Measurements from ENCODE around the gene SPEF2. TPM values are rescaled to one million over a fixed set of nuclear protein-coding genes. Genes with fewer than 3 reads are reported as not detected.
A peak's percentile ranks its signal among the peaks of the same experiment; 100 is the strongest.

SPEF2 gene
- total RNA-seq, 1 experiment from 2014 or later = 0.87 TPM

DNA sequence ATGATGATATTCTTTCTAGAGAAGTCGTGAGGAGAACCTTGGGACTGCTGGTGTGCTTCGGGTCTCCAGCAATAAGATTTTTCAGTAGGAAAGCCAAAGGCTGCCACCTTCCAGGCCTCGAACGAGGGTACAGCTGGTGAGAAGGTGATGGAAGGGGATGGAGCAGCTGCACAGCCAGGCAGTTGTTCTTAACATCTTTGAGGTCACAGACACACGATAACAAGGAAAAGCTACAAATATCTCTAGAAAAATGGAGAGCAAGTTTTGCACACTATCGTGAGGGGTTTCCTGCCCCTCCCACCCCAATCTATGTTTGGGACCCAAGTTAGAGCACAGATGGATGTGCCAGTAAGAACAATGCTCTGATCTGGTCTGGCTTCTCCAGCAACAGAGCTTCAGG, 232.2 kb downstream of the SPEF2 start:
- ChIA-PET CTCF (interaction anchor here (0.6 kb wide), 1 partner anchor 76 kb away, joined by 3 read pairs; no protein-coding TSS in a partner anchor), POLR2A (no interaction called here)
- Histone ChIP-seq H3K27me3 (ENCODE audit: control insufficient read depth, insufficient read depth, low read length) (no peaks in the 10 kb centered on the region), H3K27ac (ENCODE audit: low read length) (no peak overlapping the region), H3K4me1 (ENCODE audit: control insufficient read depth, insufficient read depth, low read length) (no peaks in the 10 kb centered on the region), H3K9me3 (ENCODE audit: control insufficient read depth, insufficient read depth, low read depth, low read length) (no peaks in the 10 kb centered on the region), H3K36me3 (ENCODE audit: control insufficient read depth, insufficient read depth, low read length) (no peaks in the 10 kb centered on the region), H3K4me3 (ENCODE audit: low read depth in 2 of 2, low read length in 2 of 2) (no peak overlapping the region)
- TF ChIP-seq, protein P1, sequence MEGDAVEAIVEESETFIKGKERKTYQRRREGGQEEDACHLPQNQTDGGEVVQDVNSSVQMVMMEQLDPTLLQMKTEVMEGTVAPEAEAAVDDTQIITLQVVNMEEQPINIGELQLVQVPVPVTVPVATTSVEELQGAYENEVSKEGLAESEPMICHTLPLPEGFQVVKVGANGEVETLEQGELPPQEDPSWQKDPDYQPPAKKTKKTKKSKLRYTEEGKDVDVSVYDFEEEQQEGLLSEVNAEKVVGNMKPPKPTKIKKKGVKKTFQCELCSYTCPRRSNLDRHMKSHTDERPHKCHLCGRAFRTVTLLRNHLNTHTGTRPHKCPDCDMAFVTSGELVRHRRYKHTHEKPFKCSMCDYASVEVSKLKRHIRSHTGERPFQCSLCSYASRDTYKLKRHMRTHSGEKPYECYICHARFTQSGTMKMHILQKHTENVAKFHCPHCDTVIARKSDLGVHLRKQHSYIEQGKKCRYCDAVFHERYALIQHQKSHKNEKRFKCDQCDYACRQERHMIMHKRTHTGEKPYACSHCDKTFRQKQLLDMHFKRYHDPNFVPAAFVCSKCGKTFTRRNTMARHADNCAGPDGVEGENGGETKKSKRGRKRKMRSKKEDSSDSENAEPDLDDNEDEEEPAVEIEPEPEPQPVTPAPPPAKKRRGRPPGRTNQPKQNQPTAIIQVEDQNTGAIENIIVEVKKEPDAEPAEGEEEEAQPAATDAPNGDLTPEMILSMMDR (IDR thresholded peaks at IDR 0.05) = no peak
- TF ChIP-seq, protein P2, sequence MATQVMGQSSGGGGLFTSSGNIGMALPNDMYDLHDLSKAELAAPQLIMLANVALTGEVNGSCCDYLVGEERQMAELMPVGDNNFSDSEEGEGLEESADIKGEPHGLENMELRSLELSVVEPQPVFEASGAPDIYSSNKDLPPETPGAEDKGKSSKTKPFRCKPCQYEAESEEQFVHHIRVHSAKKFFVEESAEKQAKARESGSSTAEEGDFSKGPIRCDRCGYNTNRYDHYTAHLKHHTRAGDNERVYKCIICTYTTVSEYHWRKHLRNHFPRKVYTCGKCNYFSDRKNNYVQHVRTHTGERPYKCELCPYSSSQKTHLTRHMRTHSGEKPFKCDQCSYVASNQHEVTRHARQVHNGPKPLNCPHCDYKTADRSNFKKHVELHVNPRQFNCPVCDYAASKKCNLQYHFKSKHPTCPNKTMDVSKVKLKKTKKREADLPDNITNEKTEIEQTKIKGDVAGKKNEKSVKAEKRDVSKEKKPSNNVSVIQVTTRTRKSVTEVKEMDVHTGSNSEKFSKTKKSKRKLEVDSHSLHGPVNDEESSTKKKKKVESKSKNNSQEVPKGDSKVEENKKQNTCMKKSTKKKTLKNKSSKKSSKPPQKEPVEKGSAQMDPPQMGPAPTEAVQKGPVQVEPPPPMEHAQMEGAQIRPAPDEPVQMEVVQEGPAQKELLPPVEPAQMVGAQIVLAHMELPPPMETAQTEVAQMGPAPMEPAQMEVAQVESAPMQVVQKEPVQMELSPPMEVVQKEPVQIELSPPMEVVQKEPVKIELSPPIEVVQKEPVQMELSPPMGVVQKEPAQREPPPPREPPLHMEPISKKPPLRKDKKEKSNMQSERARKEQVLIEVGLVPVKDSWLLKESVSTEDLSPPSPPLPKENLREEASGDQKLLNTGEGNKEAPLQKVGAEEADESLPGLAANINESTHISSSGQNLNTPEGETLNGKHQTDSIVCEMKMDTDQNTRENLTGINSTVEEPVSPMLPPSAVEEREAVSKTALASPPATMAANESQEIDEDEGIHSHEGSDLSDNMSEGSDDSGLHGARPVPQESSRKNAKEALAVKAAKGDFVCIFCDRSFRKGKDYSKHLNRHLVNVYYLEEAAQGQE (IDR thresholded peaks at IDR 0.05; ENCODE audit: insufficient read depth in 1 of 2, low read depth in 2 of 2, low read length in 1 of 2) = no peak
- ATAC-seq (no peak), DNase-seq (ENCODE audit: low read depth, low spot score) (no peak)
- in situ Hi-C loops (cut with HindIII; ENCODE audit: low pct_unique_long_range_greater_than_20kb, low sequenced_read_pairs) (no loop called here), intact Hi-C loops (cut with micrococcal nuclease; ENCODE audit: unreplicated experiment) (no loop called here)
- BruUV-seq (replicated peaks) = no TSS peak

DNA sequence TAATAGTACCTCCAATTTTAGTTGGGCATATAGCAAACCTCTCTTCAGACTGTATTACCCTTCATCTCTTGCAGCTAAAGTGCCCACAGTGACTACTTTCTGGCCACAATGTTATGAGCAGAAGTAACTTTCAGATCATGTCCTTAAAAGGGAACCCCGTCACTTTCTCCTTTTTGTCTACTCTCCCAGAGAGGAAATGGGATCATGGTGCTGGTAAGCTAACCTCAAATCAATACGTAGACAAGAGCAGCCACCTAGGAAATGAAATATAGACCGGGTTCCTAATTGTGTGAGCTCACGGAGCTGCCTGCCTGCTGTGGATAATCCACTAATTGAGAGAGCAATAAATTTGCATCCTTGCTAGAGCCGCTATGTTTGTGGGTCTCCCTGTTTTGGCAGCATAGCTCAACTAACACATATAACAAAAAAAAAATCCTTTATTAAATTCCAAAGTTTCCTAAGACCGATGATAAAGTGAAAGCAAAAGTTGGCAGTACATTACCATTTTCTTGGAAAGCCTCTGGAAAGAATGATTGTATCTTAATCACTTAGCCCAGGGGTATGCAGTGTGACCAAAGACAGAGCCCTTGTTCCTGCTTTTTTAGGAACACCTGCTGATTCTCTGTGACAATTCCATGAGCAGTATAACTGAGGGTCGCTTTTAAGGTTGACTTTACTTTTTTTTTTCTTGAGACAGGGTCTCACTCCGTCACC, 233.5 kb downstream of the SPEF2 start:
- ATAC-seq (no peak), DNase-seq (ENCODE audit: low read depth, low spot score) (no peak)
- TF ChIP-seq SIN3A (IDR thresholded peaks at IDR 0.05; ENCODE audit: borderline replicate concordance, insufficient read depth, low read depth, low read length) (no peak), POLR2AphosphoS5 (IDR thresholded peaks at IDR 0.05; ENCODE audit: low read depth, low read length) (no peak), TCF7L2 (IDR thresholded peaks at IDR 0.05; ENCODE audit: low read depth, low read length) (no peak)
- TF ChIP-seq, protein P1 (IDR thresholded peaks at IDR 0.05) = no peak
- TF ChIP-seq, protein P2 (IDR thresholded peaks at IDR 0.05; ENCODE audit: insufficient read depth in 1 of 2, low read depth in 2 of 2, low read length in 1 of 2) = no peak
- Histone ChIP-seq H3K9me3 (ENCODE audit: control insufficient read depth, insufficient read depth, low read depth, low read length) (no peaks in the 10 kb centered on the region), H3K4me1 (ENCODE audit: control insufficient read depth, insufficient read depth, low read length) (no peaks in the 10 kb centered on the region), H3K27ac (ENCODE audit: low read length) (no peak overlapping the region), H3K27me3 (ENCODE audit: control insufficient read depth, insufficient read depth, low read length) (no peaks in the 10 kb centered on the region), H3K36me3 (ENCODE audit: control insufficient read depth, insufficient read depth, low read length) (no peaks in the 10 kb centered on the region), H3K4me3 (ENCODE audit: low read depth in 2 of 2, low read length in 2 of 2) (peak overlapping the region; percentile 21 to 31)
- ChIA-PET POLR2A (no interaction called here), CTCF (no interaction called here)
- in situ Hi-C loops (cut with HindIII; ENCODE audit: low pct_unique_long_range_greater_than_20kb, low sequenced_read_pairs) = no loop called here
- no TSS peak for BruUV-seq (replicated peaks)
- intact Hi-C loops (cut with micrococcal nuclease; ENCODE audit: unreplicated experiment) = no loop called here
